Suprapubic skin (tissue), 4 donors: ENCODE measurements around the gene TNS2.

Experiments used
- EP300 ChIP-seq: sonication (generic); formaldehyde crosslinking; IDR thresholded peaks from one replicate; pipeline ENCODE4 v1.6.1; 2017; ENCODE audit warnings: antibody characterized with exemption
- POLR2A ChIP-seq, 2 donors: fragments of 450-650 bp; IDR thresholded peaks; one replicate each; pipeline ENCODE4 v1.6.1; 2017; ENCODE audit warnings: antibody characterized with exemption in 2 of 2, mild to moderate bottlenecking in 2 of 2, moderate library complexity in 2 of 2
- POLR2AphosphoS5 ChIP-seq, 3 donors: sonication (generic); formaldehyde crosslinking; IDR thresholded peaks; one replicate each; pipeline ENCODE4 v1.6.1; 2017; ENCODE audit warnings: antibody characterized with exemption in 3 of 3
- TF ChIP-seq, protein P1 (sequence below), 2 donors: fragments of 200-600 bp in 1 of 2; fragments of 450-650 bp in 1 of 2; sonication (generic) in 1 of 2; IDR thresholded peaks; one replicate each; pipeline ENCODE4 v1.5.1; 2016 to 2019; ENCODE audit warnings: antibody characterized with exemption in 2 of 2, mild to moderate bottlenecking in 1 of 2, moderate library complexity in 1 of 2

DNA sequence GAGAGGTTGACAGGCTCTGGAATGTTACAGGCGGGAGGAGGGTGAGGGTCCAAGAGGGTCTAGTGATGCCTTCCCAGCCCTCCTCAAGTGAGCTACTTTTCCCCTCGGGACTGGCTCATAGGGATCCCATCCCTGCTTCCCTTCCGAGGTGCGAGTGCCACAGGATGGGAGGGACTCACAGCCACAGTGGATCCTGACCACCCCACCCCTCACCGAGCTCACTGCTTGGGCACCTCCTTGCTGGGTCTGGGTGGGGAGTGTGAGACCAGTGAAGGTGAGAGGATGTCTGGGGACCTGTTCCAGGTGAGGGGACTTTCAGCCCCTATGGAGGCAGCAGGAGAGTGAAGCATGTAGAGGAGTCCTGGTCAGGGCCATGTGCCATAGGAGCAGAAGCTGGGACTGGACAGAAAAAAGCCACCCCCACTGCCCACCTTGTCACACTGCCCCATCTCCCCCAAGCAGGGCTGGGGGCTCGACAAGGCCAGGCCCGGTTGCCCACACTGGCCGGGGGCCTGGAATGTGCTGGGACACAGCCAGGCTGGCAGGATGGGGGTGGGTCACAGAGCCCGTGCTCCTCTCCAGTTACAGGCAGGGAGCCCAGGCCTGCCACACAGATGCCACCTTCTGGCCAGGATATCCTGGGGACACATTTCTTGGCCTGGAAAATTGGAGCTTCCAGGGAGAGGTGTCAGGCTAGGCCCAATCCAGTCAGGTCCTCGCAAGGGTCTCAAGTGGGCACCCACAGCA is 1.7 kb upstream of the TNS2 start:
- TF ChIP-seq, protein P1, sequence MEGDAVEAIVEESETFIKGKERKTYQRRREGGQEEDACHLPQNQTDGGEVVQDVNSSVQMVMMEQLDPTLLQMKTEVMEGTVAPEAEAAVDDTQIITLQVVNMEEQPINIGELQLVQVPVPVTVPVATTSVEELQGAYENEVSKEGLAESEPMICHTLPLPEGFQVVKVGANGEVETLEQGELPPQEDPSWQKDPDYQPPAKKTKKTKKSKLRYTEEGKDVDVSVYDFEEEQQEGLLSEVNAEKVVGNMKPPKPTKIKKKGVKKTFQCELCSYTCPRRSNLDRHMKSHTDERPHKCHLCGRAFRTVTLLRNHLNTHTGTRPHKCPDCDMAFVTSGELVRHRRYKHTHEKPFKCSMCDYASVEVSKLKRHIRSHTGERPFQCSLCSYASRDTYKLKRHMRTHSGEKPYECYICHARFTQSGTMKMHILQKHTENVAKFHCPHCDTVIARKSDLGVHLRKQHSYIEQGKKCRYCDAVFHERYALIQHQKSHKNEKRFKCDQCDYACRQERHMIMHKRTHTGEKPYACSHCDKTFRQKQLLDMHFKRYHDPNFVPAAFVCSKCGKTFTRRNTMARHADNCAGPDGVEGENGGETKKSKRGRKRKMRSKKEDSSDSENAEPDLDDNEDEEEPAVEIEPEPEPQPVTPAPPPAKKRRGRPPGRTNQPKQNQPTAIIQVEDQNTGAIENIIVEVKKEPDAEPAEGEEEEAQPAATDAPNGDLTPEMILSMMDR (IDR thresholded peaks at IDR 0.05): no peak
- TF ChIP-seq POLR2A (IDR thresholded peaks at IDR 0.05): no peak
- TF ChIP-seq EP300: no peak
- peak in 1 of 3 donors; percentile 21 for TF ChIP-seq POLR2AphosphoS5 (IDR thresholded peaks at IDR 0.05)
